GM20431 (cell line): ENCODE measurements around the gene IL17REL.

Experiments
- in situ Hi-C: fragments of 300-500 bp; cut with MseI, MboI; formaldehyde crosslinking; loops from one replicate; pipeline ENCODE4 v1.15.0; 2020; ENCODE audit warnings: low sequenced_read_pairs; ENCODE audit not compliant: unreplicated experiment

Gene IL17REL

DNA sequence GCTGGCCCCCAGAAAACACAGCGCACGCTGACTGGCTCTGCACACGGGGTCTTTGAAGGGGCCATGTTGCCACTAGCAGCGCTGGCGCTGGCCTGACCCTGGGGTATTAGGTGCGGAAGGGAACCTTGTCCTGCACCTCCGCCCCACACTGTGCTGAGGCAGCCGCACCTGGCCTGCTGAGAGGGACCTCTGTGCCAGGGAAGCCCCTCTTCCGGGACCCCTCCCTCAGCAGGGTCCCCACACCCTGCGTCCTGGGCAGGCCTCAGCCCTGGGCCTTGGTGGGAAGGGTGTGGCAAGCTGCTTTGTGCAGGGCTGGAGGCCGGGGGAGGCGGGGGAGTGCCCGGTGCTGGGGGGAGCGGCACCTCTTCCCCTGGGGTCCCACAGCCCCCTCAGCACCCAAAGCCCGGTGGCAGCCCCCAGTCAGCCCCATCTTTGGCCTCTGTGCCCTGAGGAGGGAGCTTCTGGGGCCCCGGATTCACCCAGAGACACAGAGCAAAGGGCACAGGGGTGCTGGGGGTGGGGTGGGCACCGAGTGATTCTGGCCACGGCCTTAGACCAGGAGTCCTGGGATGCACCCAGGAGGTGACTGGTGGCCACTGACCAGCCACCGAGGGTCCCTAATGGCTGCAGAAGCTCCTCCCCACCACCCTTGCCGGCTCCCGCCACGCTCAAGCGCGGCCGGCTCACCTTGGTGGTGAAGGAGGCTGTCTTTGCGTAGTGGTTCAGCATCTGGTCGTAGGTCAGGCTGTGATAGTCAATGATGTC is 34.1 kb upstream of the IL17REL start:
- in situ Hi-C loops = no loop called here

DNA sequence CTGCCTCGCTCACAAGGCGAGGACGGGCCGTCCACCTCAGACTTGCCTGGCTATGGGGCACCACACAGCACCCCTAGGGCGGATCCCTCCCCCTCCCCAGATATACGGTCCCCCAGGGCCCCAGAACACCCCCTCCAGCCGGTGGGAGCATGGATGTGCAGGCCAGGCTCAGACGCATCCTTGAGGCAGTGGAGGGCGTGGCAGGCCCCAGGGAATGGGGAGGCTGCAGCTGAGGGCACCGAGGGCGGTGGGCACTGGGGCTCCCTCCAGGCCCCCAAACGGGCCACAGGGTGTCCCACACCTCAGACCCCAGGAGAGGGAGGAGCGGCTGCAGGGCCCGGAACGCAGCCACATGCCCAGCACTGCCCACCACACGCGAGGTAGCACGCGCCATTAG is 33.5 kb upstream of the IL17REL start:
- in situ Hi-C loops = no loop called here

DNA sequence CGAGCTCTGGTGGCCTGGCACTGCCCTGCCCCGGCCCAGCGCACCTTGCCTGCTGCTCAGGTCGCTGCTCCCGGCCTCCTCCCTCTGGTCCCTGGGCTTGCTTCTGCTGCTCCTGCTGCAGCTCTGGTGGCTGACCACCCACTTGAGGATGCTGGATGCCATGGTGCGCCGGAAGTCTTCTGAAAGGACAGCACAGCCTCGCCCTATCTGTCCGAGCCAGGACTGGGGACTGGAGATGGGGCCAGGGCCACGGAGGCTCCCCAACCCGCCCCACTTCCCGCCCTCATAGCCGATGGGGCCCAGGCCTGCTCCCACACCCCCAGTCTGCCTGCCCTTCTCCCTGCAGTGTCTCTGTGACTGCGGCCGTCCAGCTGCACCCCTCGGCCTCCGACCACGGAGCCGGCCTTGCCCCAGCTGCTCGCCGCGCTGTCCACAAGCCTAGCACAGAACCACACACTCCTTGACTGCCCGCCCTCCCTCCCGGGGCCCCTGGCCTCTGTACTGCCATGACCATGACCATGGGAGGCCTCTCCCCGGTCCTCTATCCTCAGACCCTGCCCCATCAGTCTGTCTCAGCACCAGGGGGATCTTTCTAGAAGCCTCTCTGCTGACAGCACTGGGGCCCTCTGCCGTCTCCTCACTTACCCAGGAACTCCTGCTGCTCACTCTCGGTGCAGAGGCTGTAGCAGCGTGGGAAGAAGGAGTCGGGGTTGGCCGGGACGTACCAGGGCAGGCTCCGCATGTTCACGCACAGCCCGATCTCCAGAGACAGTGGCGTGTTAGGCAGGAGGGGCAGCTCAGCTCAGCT is 32.9 kb upstream of the IL17REL start:
- in situ Hi-C loops = no loop called here

DNA sequence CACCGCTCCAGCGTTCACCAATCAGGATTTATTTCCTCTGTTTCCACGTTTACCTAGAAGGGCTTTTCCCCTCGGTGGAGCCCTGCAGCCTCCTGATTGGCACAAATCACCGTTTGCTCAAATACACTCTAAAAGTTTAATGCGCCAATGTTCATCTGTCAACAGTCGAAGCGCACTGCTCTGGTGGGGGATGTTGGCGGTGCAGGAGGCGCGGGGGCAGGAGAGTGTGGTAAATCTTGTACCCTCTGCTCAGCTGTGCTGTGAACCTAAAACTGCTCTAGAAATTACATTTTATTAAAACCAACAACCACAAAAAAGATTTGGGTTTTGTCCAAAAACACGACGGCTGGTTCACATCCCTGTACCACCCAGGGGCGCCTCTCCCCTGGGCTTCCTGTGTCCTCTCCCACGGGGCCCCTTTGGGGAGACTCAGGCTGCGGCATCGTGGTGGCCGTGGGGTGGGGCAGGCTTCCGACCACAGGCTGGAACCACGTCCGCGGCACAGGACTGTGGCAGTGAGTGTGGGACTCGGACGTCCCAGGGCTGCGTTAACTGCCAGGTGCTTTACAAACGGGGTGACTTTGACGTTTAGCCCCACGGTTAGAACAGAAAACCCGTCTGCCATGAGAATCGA is 32.0 kb upstream of the IL17REL start:
- in situ Hi-C loops = no loop called here

DNA sequence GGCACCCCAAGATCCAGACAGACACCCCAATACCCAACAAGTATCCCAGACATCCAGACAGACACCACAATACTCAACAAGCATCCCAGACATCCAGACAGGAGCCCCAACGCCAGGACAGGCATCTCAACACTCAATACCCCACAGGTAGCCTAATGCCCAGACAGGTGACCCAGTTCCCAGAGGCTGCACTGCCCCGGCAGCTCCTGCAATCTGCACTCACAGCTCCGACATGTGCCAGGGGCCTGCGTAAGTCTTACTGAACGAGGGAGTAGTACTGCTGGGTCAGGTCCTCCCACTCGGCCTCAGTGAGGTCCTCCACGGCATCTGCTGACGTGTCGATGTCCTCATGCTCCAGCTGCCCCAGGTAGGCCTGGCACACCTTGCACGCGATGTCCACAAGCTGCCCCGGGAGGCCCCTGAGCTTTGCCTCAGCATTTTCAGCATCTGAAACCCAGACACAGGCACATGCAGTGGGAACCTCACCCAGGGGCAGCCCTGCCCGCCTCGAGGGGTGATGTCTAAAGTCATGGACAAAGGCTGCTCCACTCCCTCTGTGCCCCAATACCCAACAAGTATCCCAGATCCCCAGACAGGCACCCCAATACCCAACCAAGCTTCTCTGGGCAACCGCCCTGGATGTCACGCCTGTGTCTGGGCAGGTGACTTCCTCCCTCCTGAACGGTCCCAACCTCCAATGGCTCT is 28.9 kb upstream of the IL17REL start:
- in situ Hi-C loops = no loop called here

DNA sequence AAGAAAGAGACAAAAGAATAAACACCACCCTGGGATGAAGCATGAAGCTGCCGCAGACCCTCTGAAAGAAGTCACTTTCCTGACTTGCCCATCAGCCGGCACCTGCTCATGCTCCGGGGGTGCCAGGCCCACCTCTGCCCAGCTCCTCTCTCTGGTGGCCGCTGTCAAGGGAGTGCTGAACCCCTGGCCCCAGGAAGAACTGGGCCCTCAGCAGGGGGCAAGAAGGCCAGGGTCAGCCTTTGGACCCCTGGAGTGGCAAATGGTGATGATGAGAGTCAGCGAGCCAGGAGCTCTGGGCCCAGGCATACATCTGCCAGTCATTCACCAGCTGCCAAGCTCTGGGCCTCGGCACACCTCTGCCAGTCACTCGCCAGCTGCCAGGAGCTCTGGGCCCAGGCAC is 28.2 kb upstream of the IL17REL start:
- in situ Hi-C loops = no loop called here

DNA sequence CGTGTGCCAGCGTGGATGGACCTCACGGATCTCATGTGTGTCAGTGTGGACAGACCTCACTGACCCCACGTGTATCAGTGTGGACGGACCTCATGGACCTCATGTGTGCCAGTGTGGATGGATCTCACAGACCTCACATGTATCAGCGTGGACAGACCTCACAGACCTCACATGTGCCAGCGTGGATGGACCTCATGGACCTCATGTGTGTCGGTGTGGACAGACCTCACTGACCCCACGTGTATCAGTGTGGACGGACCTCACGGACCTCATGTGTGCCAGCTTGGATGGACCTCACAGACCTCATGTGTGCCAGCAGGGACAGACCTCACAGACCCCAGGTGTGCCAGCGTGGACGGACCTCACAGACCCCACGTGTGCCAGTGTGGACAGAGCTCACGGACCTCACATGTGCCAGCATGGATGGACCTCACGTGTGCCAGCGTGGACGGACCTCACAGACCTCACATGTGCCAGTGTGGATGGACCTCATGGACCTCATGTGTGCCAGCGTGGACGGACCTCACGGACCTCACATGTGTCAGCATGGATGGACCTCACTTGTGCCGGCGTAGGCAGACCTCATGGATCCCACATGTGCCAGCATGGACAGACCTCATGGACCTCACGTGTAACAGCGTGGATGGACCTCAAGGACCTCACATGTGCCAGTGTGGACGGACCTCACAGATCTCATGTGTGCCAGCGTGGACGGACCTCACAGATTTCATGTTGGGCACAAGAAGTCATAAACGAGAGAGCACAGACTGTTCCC is 27.3 kb upstream of the IL17REL start:
- in situ Hi-C loops = loop anchor here (10.0 kb wide), 1 partner anchor 105 kb away; no protein-coding TSS in a partner anchor

DNA sequence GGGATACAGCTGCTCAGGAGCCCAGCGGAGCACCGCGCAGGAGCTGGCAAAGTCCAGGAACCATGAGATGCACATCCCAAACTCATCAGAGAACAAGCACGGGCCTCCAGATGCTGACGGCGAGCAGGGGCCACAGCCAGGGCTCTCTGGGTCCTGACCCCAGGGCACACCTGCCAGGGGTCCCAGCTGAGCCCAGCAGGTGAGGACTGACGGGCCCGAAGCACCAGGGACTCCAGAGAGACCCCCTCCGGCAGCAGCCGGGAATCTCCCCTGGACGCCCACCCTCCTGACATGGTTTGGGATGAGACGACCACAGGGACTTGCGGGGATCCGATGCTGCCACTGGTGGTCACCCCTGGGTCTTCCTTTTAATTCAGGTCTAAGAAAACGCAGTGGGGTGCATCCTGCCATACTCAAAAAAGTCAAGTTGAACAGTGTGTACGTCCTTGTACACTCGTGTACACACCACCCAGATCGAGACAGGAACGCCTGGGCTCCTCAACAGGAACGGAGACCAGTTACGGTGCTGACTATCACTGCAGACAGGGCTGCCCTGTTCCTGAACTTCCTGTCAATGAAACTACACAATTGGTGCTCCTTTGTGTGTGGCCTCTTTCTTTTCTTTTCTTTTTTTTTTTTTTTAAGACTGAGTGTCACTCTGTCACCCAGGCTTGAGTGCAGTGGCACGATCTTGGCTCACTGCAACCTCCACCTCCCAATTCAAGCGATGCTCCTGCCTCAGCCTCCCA is 23.6 kb upstream of the IL17REL start:
- in situ Hi-C loops = loop anchor here (10.0 kb wide), 1 partner anchor 101 kb away; no protein-coding TSS in a partner anchor

DNA sequence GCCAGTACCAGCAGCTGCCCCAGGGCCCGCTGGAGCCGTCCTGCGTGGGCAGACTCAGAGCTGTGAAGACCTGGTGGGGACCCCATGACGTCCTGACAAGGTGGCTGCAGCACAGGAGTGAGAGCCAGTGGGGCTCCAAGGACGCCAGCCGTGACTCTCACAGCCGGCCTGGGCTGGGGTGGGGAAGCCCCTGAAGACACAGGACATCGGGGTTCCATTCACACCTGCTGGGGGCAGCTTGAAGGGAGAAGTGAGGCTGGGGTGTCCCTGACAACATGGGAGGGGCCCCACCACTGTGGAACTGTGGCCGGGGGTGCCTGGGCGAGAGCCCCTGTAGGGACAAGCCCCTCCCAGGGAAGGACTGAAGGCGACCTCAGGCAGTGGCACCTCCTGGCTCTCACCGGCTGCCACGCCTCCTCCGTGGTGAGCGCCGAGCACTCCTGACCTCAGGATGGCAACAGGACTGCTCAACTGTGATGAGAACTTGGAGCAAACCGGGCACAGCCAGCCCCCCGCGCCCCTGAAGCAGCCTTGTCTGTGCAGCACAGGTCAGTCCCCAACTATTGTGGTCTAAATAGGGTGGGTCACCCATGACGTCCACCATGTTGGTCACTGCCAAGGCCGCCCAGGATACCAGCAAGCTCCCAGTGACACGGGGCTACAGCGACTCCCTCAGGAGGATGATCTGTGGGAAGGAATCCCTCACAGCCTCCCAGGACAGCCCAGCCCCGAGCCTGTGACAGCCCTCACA is 22.7 kb upstream of the IL17REL start:
- in situ Hi-C loops = loop anchor here (10.0 kb wide), 1 partner anchor 101 kb away; no protein-coding TSS in a partner anchor

DNA sequence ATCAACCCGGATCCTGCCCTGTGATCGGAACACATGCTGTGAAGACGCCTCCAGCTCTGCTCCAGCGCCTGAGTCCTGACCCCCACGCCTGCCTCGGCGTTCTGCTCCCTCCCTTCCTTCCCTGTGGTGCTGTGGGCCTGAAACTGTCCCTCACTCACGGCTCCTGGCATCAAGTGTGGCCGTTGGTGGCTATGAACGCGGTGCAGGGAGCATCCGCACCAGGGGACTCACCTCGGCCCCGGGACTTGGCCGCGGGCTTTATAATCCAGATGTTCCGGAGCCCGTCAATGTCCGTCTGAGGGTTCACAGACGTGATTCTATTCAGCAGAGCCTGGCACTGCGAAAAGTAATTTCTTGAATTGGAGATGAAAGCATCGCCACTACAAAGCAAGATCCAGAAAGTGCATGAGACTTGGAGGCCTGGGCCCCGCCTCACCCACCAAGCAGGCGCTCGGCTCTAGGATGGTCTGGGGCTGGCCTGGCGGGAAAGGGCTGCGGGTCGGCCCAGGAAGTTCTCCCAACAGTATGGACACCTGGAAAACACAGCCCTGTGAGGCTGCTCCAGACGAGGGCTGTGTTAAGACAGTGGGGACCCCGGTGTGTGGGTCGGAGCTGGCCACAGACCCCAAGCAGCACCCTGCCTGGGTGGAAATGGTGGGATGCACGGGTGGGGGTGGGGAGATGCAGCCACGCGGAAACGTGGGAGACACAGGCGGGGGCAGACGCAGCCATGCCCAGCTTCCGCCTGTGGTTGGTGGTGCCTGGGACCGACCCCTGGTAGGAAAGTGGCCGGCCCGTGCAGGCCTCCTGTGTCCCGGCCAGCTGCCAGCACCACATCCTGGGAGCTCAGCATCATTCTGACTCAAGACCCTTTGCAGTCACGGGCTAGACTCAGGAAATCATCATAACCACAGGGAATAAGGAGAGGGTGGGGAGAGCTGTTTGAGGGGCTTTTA is 21.8 kb upstream of the IL17REL start:
- in situ Hi-C loops = loop anchor here (10.0 kb wide), 1 partner anchor 100 kb away; no protein-coding TSS in a partner anchor

DNA sequence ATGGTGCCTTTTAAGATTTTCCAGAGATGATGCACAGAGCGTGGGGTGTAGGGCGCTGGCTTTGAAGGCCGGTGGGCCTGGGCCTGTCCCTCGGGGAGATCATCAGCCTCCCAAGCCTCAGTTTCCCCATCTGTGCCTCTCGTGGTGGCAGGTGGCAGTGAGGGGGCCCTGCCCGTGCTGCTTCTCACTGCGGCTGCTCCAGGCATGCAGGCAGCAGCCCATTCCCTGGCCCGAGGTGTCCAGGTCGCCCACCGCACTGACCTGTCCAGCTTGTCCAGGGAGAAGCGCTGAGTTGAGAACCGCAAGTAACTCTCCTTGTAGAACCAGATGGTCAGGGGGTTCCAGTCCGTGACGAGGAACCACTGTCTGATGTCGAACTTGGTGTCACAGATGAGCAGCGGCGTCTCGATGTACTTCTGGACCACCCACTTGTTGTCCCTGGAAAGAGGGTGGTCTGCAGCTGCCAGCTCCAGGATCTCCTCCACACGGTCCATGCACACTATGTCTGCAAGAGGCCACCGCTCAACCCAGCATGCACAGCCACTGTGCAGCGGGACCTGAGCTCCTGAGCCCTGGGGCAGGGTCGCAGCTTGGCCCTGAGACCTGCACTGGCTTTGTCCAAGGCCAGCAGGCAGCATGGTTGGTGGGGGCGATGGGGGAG is 20.5 kb upstream of the IL17REL start:
- in situ Hi-C loops = loop anchor here (10.0 kb wide), 1 partner anchor 98 kb away; no protein-coding TSS in a partner anchor

DNA sequence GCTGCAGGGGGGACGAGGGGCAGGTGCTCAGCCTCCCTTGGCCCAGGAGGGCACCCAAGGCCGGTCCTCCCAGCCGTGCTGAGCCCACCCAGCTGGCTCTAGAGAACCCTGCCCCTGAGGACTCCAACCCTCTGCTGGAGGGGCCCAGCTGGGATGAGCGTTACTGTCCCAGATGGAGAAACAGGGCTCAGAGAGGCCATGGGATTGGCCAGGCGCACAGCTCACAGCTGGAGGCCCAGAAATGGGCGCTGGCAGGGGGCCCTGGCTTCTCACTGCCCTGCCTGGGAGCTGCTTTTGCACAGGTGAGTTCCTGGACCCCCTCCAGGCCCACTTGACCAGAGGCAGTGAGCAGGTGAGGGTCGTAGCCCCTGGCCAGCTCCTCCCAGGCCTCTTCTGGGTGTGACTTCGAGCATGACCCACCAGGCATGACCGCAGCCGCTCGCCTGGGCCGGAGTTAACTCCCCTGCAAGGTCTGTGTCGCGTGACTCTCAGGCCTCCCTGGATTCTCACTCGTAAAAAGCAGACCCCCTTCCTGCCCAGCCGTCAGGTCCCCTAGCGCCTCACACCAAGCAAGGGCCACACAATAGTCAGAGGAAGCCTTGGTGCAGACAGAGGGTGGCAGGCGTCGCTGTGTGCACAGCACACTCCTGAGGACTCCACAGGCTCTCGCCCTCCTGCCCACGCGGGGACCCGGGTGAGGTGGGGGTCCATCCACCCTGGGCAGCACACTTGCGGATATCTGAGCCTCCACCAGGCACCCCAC is 19.7 kb upstream of the IL17REL start:
- in situ Hi-C loops = loop anchor here (10.0 kb wide), 1 partner anchor 97 kb away; no protein-coding TSS in a partner anchor

DNA sequence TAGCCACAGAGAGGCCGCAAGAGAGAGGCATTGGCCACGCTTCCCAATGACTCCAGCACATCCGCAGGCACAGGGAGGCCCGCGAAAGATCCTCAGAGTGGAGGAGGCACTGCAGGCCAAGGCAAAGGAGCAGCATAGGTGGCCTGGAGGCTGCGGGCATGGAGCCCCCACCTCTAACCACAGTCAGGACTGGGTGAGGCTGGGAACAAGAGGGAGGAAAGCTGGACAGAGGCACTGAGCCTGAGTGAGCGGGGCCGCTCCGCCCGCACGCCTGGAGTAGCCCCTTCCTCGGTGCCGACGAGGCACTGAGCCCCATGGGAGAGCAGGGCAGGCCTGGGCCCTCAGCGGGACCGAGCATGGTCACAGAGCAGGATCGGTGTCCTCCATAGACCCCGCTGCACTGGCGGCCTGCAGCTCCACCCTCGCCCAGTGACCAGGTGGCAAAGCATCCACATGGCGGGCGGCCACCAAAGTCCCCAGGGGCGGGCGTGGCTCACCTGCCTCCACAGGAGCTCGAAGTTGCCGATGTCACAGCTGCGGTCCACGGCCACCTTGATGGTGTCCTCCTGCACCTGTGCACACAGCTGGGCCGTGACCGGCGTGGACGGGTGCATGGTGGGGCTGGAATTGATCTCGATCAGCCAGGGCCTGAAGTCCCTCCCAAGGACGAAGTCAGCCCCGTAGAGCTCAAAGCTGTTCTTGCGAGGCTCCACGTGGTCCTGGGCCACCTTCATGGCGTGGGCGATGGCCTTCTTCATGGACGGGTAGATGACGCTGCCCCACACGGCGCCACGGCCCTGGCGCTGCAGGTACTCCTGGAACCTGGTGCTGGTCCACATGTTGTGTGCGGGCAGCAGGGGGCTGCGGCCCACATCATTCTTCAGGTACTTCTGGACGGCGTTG is 18.9 kb upstream of the IL17REL start:
- in situ Hi-C loops = loop anchor here (10.0 kb wide), 1 partner anchor 97 kb away; no protein-coding TSS in a partner anchor
